Neural cell (in vitro differentiated cells): ENCODE results near the gene RPS6KC1. TPM values are rescaled to one million over a fixed set of nuclear protein-coding genes. Genes with fewer than 3 reads are reported as not detected.

Experiments used
- H2AFZ ChIP-seq: fragments of 200-600, 300-800 bp; sonication (generic), shearing (Covaris generic); 2 replicates; pipeline ENCODE4 v1.6.0; 2014; ENCODE audit warnings: low read depth, mild to moderate bottlenecking, antibody characterized with exemption, low read length, moderate library complexity
- H3F3A ChIP-seq: fragments of 200-600 bp; shearing (Covaris generic); 2 replicates; pipeline ENCODE4 v1.6.1; 2016; ENCODE audit warnings: mild to moderate bottlenecking, moderate library complexity, mixed read lengths, antibody characterized with exemption, low read length; ENCODE audit not compliant: insufficient read depth, poor library complexity, severe bottlenecking
- H3K27ac ChIP-seq: fragments of 200-600, 300-800 bp; sonication (generic), shearing (Covaris generic); 2 replicates; pipeline ENCODE4 v1.5.1; 2014; ENCODE audit warnings: mild to moderate bottlenecking, low read length, moderate library complexity
- H3K27me3 ChIP-seq: fragments of 300-800, 200-600 bp; sonication (generic), shearing (Covaris generic); 2 replicates; pipeline ENCODE4 v1.6.0; 2014; ENCODE audit warnings: mild to moderate bottlenecking, low read depth, low read length, moderate library complexity; ENCODE audit not compliant: insufficient read depth
- H3K36me3 ChIP-seq: fragments of 300-800, 200-600 bp; sonication (generic), shearing (Covaris generic); 2 replicates; pipeline ENCODE4 v1.5.1; 2014; ENCODE audit warnings: mild to moderate bottlenecking, antibody characterized with exemption, low read length, moderate library complexity; ENCODE audit not compliant: insufficient read depth
- H3K4me2 ChIP-seq: fragments of 300-800, 200-600 bp; sonication (generic), shearing (Covaris generic); 2 replicates; pipeline ENCODE4 v1.6.0; 2014; ENCODE audit warnings: mild to moderate bottlenecking, low read length
- H3K4me3 ChIP-seq: fragments of 300-800, 200-600 bp; sonication (generic), shearing (Covaris generic); 2 replicates; pipeline ENCODE4 v1.5.1; 2014; ENCODE audit warnings: mild to moderate bottlenecking, low read length, moderate library complexity
- H3K79me2 ChIP-seq: fragments of 200-600 bp; shearing (Covaris generic); replicated peaks from 2 replicates; pipeline ENCODE4 v1.6.0; 2014; ENCODE audit warnings: mild to moderate bottlenecking, low read length, moderate library complexity; ENCODE audit not compliant: insufficient read depth
- H3K9ac ChIP-seq: fragments of 300-800, 200-600 bp; sonication (generic), shearing (Covaris generic); 2 replicates; pipeline ENCODE4 v1.6.1; 2016; ENCODE audit warnings: mild to moderate bottlenecking, low read length, mixed read lengths
- H3K9me2 ChIP-seq: fragments of 200-600 bp; shearing (Covaris generic); 2 replicates; pipeline ENCODE4 v1.6.1; 2016; ENCODE audit warnings: mild to moderate bottlenecking, low read length, mixed read lengths; ENCODE audit not compliant: insufficient read depth
- H3K9me3 ChIP-seq: fragments of 200-600, 300-800 bp; sonication (generic), shearing (Covaris generic); 2 replicates; pipeline ENCODE4 v1.6.1; 2016; ENCODE audit warnings: mild to moderate bottlenecking, mixed run types, low read length, moderate library complexity, mixed read lengths
- H4K20me1 ChIP-seq: fragments of 200-600 bp; shearing (Covaris generic); 2 replicates; pipeline ENCODE4 v1.6.1; 2016; ENCODE audit warnings: mild to moderate bottlenecking, mixed run types; ENCODE audit not compliant: insufficient read depth
- EP300 ChIP-seq: fragments of 450-650 bp; conservative IDR thresholded peaks from 2 replicates; pipeline ENCODE4 v1.6.1; 2014; ENCODE audit warnings: antibody characterized with exemption, mild to moderate bottlenecking, moderate library complexity; ENCODE audit not compliant: poor library complexity, severe bottlenecking
- EZH2 ChIP-seq: fragments of 200-600, 300-800 bp; shearing (Covaris generic), sonication (generic); IDR thresholded peaks from 2 replicates; pipeline ENCODE4 v1.6.1; 2014; ENCODE audit warnings: antibody characterized with exemption, low read length, borderline replicate concordance, mild to moderate bottlenecking; ENCODE audit not compliant: insufficient read depth, poor library complexity, severe bottlenecking
- MXI1 ChIP-seq: fragments of 450-650 bp; conservative IDR thresholded peaks from 2 replicates; pipeline ENCODE4 v1.6.1; 2014; ENCODE audit warnings: antibody characterized with exemption, mild to moderate bottlenecking; ENCODE audit not compliant: poor library complexity, severe bottlenecking
- POLR2AphosphoS5 ChIP-seq: IDR thresholded peaks from 2 replicates; pipeline ENCODE4 v1.6.1; 2012
- RAD21 ChIP-seq: fragments of 450-650 bp; conservative IDR thresholded peaks from 2 replicates; pipeline ENCODE4 v1.6.1; 2014; ENCODE audit warnings: antibody characterized with exemption, mild to moderate bottlenecking, moderate library complexity
- SMC3 ChIP-seq: fragments of 450-650 bp; conservative IDR thresholded peaks from 2 replicates; pipeline ENCODE4 v1.6.1; 2014; ENCODE audit warnings: antibody characterized with exemption, mild to moderate bottlenecking, moderate library complexity; ENCODE audit not compliant: poor library complexity
- TAF1 ChIP-seq: IDR thresholded peaks from 2 replicates; pipeline ENCODE4 v1.6.1; 2012; ENCODE audit warnings: low read depth
- polyA plus RNA-seq: library from polyadenylated mRNA; depleted of rRNA; stranded (reverse); fragments of >200 nt; gene quantifications from 2 replicates; pipeline ENCODE4 v1.2.3, GENCODE V29; 2014
- TF ChIP-seq, protein P1 (sequence below): IDR thresholded peaks from 2 replicates; pipeline ENCODE4 v1.6.1; 2012; ENCODE audit warnings: borderline replicate concordance
- TF ChIP-seq, protein P2 (sequence below): fragments of 450-650 bp; IDR thresholded peaks from 2 replicates; pipeline ENCODE4 v1.5.1; 2014; ENCODE audit warnings: antibody characterized with exemption, mild to moderate bottlenecking, moderate library complexity; ENCODE audit not compliant: poor library complexity, severe bottlenecking

Gene RPS6KC1
- polyA plus RNA-seq, 1 donor from 2014 or later, result 28.1 TPM

DNA sequence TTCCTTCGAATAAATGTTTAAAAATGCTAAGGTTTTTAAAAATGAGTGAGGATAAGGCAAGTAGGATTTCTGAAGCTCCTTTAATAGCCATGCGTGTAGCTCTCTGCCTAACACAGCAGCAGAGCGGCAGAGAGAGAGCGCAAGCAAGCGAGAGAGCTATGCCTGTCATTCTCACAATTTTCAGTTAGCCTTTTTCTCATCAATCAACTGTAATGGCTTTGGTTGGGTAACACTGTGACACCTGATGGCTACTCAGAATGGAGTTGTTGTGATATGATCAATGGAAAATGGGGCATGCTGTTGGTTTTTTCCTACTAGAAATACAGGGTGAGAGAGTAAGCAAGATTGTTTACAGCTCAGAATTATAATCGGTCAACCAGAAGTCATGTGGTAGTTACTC is 198.4 kb downstream of the RPS6KC1 start:
- Histone ChIP-seq H3K9me3 (no peaks in the 10 kb centered on the region), H3K27ac (peak overlapping the region; percentile 2), H3K27me3 (no peaks in the 10 kb centered on the region), H3K4me3 (no peak overlapping the region), H4K20me1 (no peaks in the 10 kb centered on the region), H3K36me3 (no peaks in the 10 kb centered on the region), H3K4me2 (no peak overlapping the region), H3F3A (no peaks in the 10 kb centered on the region), H3K9me2 (no peaks in the 10 kb centered on the region), H3K9ac (no peak overlapping the region), H3K79me2 (no peaks in the 10 kb centered on the region), H2AFZ (no peak overlapping the region)
- no peak for TF ChIP-seq TAF1
- TF ChIP-seq POLR2AphosphoS5, result peak; percentile 73
- peak; percentile 79 for TF ChIP-seq EP300

- no peak overlapping the region for H3K4me3 ChIP-seq
- H3K36me3 ChIP-seq, result no peaks in the 10 kb centered on the region
- no peaks in the 10 kb centered on the region for H4K20me1 ChIP-seq
- H2AFZ ChIP-seq, result no peak overlapping the region
- H3K79me2 ChIP-seq, result no peaks in the 10 kb centered on the region
- H3K27ac ChIP-seq, result peak overlapping the region; percentile 2
- no peaks in the 10 kb centered on the region for H3K27me3 ChIP-seq
- H3K9me3 ChIP-seq, result no peaks in the 10 kb centered on the region
- no peaks in the 10 kb centered on the region for H3F3A ChIP-seq
- TF ChIP-seq RAD21 (no peak), EZH2 (no peak), SMC3 (no peak), MXI1 (no peak), TAF1 (no peak), POLR2AphosphoS5 (no peak), EP300 (no peak)
- no peaks in the 10 kb centered on the region for H3K9me2 ChIP-seq
- H3K9ac ChIP-seq, result no peak overlapping the region
- H3K4me2 ChIP-seq, result no peak overlapping the region
Measured at GRCh38 chr1:213250041-213250440, 199.0 kb downstream of the RPS6KC1 start.

DNA sequence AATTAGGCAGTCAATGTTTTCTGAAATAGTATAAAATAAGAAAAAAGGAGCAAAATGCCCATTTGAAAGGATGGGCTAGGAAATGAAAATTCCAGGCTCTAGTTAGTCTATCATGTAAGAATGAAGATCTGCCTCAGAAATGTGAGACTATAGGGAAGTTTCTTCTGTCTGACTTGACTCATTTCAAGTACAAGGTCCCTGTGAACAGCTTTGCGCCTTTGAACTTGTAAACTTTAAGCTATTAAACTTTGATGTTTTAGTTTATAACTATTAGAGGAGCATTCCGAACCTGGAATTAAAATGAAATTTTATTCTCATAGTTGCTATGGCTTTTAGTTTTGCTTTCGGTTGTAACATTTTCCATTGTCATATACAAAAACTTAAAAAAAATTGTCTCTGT is 199.4 kb downstream of the RPS6KC1 start:
- Histone ChIP-seq H3K79me2 (no peaks in the 10 kb centered on the region), H2AFZ (no peak overlapping the region), H3K9ac (no peak overlapping the region), H3F3A (no peaks in the 10 kb centered on the region), H3K4me2 (no peak overlapping the region), H3K27me3 (no peaks in the 10 kb centered on the region), H4K20me1 (no peaks in the 10 kb centered on the region), H3K9me3 (no peaks in the 10 kb centered on the region), H3K36me3 (no peaks in the 10 kb centered on the region), H3K27ac (no peak overlapping the region), H3K9me2 (no peaks in the 10 kb centered on the region), H3K4me3 (no peak overlapping the region)
- TF ChIP-seq POLR2AphosphoS5 (no peak), RAD21 (no peak), TAF1 (no peak), MXI1 (no peak), EP300 (no peak), SMC3 (no peak), EZH2 (no peak)
- TF ChIP-seq, protein P1, sequence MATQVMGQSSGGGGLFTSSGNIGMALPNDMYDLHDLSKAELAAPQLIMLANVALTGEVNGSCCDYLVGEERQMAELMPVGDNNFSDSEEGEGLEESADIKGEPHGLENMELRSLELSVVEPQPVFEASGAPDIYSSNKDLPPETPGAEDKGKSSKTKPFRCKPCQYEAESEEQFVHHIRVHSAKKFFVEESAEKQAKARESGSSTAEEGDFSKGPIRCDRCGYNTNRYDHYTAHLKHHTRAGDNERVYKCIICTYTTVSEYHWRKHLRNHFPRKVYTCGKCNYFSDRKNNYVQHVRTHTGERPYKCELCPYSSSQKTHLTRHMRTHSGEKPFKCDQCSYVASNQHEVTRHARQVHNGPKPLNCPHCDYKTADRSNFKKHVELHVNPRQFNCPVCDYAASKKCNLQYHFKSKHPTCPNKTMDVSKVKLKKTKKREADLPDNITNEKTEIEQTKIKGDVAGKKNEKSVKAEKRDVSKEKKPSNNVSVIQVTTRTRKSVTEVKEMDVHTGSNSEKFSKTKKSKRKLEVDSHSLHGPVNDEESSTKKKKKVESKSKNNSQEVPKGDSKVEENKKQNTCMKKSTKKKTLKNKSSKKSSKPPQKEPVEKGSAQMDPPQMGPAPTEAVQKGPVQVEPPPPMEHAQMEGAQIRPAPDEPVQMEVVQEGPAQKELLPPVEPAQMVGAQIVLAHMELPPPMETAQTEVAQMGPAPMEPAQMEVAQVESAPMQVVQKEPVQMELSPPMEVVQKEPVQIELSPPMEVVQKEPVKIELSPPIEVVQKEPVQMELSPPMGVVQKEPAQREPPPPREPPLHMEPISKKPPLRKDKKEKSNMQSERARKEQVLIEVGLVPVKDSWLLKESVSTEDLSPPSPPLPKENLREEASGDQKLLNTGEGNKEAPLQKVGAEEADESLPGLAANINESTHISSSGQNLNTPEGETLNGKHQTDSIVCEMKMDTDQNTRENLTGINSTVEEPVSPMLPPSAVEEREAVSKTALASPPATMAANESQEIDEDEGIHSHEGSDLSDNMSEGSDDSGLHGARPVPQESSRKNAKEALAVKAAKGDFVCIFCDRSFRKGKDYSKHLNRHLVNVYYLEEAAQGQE, result no peak
- TF ChIP-seq, protein P2, sequence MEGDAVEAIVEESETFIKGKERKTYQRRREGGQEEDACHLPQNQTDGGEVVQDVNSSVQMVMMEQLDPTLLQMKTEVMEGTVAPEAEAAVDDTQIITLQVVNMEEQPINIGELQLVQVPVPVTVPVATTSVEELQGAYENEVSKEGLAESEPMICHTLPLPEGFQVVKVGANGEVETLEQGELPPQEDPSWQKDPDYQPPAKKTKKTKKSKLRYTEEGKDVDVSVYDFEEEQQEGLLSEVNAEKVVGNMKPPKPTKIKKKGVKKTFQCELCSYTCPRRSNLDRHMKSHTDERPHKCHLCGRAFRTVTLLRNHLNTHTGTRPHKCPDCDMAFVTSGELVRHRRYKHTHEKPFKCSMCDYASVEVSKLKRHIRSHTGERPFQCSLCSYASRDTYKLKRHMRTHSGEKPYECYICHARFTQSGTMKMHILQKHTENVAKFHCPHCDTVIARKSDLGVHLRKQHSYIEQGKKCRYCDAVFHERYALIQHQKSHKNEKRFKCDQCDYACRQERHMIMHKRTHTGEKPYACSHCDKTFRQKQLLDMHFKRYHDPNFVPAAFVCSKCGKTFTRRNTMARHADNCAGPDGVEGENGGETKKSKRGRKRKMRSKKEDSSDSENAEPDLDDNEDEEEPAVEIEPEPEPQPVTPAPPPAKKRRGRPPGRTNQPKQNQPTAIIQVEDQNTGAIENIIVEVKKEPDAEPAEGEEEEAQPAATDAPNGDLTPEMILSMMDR, result no peak
